Astrocyte of the cerebellum (primary cell): ENCODE measurements around the gene VTI1A.

ENCODE experiments used
- DNase-seq: peaks from one replicate; pipeline ENCODE4 v3.0.0-alpha.2; 2011; ENCODE audit warnings: low read depth
- H3K4me3 ChIP-seq: 2 replicates; pipeline ENCODE4 v1.5.1; 2011; ENCODE audit warnings: mild to moderate bottlenecking, low read depth, low read length, moderate library complexity
- in situ Hi-C: cut with HindIII; loops from 2 replicates; pipeline ENCODE4 v1.10.0; 2017; ENCODE audit warnings: low sequenced_read_pairs
- TF ChIP-seq, protein P1 (sequence below): IDR thresholded peaks from 2 replicates; pipeline ENCODE4 v1.5.1; 2012; ENCODE audit warnings: low read length, low read depth, moderate library complexity, mild to moderate bottlenecking; ENCODE audit errors: missing control alignments

The VTI1A gene

DNA sequence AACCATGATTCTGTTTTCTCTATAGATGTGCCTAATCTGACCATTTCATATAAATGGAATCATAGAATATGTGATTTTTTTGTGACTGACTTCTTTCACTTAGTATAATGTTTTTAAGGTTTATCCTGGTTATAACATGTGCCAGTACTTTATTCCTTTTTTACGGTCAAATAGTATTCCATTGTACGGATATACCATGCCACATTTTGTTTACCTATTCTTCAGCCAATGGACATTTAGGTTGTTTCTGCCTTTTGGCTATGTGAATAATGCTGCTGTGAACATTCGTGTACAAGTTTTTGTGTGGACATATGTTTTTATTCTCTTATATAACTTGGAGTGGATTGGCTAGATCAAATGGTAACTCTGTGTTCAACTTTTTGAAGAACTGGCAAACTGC is 324.7 kb downstream of the VTI1A start:
- H3K4me3 ChIP-seq: no peak overlapping the region
- TF ChIP-seq, protein P1, sequence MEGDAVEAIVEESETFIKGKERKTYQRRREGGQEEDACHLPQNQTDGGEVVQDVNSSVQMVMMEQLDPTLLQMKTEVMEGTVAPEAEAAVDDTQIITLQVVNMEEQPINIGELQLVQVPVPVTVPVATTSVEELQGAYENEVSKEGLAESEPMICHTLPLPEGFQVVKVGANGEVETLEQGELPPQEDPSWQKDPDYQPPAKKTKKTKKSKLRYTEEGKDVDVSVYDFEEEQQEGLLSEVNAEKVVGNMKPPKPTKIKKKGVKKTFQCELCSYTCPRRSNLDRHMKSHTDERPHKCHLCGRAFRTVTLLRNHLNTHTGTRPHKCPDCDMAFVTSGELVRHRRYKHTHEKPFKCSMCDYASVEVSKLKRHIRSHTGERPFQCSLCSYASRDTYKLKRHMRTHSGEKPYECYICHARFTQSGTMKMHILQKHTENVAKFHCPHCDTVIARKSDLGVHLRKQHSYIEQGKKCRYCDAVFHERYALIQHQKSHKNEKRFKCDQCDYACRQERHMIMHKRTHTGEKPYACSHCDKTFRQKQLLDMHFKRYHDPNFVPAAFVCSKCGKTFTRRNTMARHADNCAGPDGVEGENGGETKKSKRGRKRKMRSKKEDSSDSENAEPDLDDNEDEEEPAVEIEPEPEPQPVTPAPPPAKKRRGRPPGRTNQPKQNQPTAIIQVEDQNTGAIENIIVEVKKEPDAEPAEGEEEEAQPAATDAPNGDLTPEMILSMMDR: no peak
- no peak for DNase-seq
- in situ Hi-C loops: no loop called here

DNA sequence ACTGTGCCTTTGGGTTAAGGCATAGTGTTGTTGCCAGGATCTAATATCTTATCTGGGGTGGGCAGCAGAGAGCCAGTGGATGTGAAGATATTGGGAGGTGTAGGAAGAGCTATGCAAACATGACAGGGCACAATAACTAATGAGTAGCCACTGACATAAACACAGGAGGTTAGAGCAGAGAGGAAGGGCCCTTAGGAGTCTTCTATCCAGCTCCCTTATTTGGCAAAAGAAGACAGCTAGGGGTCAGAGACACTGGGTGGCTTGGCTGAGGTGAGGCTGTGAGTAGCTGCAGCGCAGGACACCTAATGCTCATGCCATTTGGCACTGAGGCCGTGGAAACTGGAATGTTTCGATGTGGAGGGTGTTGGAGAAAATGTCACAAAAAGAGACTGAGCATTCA is 326.8 kb downstream of the VTI1A start:
- DNase-seq: no peak
- TF ChIP-seq, protein P1: no peak
- in situ Hi-C loops: no loop called here
- no peak overlapping the region for H3K4me3 ChIP-seq

DNA sequence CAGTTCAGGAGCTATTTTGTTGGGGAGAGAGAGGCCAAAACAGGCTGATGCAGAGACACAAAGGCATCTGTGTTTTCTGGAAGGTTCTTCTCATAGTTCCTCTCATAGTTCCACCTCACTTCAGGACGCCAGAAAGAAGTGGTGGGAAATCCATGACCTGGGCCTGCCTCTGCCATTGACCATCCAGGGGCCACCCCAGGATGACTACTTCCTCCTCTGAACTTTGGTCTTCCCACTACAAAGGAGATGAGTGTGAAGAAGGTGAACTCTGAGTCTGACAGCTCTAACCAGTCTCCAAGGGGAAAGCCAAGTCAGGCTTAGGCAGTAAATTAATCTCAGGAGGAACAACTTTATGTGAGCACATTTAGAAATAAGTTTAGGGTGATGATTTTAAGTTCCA is 327.2 kb downstream of the VTI1A start:
- no peak overlapping the region for H3K4me3 ChIP-seq
- in situ Hi-C loops: no loop called here
- DNase-seq: no peak
- TF ChIP-seq, protein P1: no peak

DNA sequence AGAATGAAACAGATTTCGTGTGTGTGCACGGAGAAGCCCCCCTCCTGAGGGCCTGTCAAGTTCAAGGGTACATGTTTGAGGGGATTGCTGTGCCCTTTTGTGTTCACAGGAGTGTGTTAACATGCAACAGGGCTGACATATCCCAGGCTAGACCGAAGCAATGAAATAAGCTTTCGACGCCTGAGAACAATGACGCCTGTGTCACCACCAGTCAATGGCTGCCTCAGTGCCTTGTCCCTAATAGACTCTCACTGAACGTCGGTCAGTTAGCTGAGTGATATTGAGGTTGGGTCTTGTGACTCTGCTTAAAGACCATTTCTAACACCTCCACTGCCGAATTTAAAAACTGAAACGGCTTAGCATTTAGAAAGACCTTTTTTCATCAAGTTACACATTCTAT is 327.8 kb downstream of the VTI1A start:
- no peak overlapping the region for H3K4me3 ChIP-seq
- no peak for DNase-seq
- in situ Hi-C loops: loop anchor here (5.0 kb wide), 1 partner anchor 108 kb away; no protein-coding TSS in a partner anchor
- TF ChIP-seq, protein P1: no peak

DNA sequence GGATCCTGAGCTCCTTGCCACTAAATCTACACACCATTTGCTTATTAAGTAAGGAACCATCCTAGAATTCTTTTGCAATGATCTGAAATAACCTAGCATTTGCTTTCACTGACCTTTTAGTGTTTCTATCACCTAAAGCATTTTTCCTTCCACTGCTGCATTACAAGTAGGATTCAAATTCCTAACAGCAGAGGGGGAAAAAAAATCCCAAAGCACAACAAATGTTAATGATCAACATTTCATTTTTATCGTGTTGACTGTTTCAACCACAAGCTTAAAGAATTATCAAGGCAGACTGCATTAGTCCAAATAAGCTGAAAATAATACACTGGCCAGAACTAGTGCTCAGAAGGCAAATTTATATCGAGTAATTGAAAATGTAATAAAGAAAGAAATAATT is 328.4 kb downstream of the VTI1A start:
- H3K4me3 ChIP-seq: no peak overlapping the region
- in situ Hi-C loops: loop anchor here (5.0 kb wide), 1 partner anchor 107 kb away; no protein-coding TSS in a partner anchor
- TF ChIP-seq, protein P1: peak; percentile 35
- no peak for DNase-seq

DNA sequence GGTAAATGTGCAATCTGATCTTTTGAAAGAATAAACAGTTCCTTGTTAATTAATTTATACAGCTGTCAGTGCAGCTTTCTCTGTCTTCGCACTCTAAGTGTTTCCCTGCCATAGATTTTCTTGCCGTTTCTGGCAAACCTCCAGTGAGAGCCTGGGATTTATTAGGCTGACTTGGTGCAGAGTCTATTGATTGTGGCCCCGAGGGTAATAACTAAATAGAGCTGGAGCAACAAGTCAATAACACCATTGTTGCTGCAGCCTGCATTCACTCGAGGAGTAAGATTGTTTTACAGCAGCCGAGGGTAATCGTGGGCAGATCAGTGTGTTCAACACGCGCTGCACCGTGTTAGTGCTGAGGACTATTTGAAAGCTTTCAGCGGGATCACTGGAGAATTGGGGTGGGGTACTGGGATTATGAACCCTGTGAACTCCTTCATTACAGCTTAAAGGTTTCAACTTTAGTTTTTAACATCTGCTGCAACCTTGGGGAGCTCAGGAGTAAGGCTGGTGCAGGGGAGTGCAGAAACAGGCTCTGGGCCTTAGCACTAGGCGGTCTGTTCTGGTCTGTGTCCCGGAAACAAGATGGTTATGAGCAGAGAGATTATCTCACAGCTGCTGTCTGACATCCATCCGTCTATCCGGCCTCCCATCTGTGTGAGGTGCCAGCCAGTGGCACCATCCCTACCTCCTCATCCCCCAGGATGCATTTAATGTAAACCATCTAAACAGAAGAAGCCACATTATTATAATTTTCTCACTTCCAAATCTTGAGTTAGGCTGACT is 329.1 kb downstream of the VTI1A start:
- DNase-seq: no peak
- TF ChIP-seq, protein P1: no peak
- in situ Hi-C loops: loop anchor here (5.0 kb wide), 1 partner anchor 106 kb away; no protein-coding TSS in a partner anchor
- H3K4me3 ChIP-seq: no peak overlapping the region
